T follicular helper cell (primary cell): Measurements from ENCODE around the gene DEFB115.
"Not testable (repeated sequence)": the region's sequence is repeated elsewhere in the genome, so short reads cannot be mapped to it uniquely, and the experiment has no call there.

Source experiments
- DNase-seq: peaks from one replicate; pipeline ENCODE4 v3.0.0-alpha.2; 2020; ENCODE audit warnings: low read depth
- total RNA-seq, 2 experiments: gene quantifications; one replicate each; lab custom pipeline; 2026; lab: John Stamatoyannopoulos, UW

The DEFB115 gene
- 0 reads per million in 2 experiments for total RNA-seq

GRCh38 chr20:31257364-31257763, at the start of gene DEFB115:
Gene DEFB115 (plus strand): TSS chr20:31257664. CDS start chr20:31257664, 0 bp downstream.
- no peak for DNase-seq

- DNase-seq: no peak
These were observed 20.5 kb upstream of the DEFB115 start for GRCh38 chr20:31236953-31237352.

GRCh38 chr20:31237763-31238162, 19.7 kb upstream of the DEFB115 start:
- no peak for DNase-seq

DNA sequence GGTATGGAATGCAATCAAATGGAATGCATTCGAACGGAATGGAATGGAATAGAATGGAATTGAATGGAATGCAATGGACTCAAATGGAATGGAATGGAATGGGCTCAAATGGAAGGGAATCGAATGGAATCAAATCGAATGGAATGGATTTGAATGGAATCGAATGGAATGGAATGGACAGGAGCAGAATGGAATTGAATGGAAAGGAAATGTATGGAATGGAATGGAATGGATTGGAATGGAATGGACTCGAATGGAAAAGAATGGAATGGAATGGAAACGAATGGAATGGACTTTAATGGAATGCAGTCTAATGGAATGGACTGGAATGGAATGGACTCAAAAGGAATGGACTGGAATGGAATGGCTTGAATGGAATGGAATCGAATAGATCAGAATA, 18.3 kb upstream of the DEFB115 start:
- no peak for DNase-seq

DNA sequence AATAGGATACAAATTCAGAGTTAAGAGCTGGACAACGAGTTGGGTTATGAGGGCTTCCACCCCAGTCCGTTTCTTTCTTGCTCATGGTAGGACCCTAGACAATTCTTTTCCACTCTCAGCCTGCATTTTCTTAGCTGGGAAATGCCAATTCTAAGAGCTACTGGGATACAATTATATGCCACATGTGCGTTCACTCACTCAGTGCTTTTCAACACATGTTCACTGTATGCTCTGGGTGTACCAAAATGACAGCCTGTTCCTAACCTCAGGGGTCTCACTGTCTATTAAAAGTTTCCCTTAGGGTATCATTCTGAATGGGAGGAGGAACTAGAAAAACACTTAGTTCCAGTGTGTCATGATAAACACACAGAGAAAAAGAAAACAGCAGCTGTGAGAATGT, 505 bp upstream of the DEFB115 start:
- DNase-seq: no peak

DNA sequence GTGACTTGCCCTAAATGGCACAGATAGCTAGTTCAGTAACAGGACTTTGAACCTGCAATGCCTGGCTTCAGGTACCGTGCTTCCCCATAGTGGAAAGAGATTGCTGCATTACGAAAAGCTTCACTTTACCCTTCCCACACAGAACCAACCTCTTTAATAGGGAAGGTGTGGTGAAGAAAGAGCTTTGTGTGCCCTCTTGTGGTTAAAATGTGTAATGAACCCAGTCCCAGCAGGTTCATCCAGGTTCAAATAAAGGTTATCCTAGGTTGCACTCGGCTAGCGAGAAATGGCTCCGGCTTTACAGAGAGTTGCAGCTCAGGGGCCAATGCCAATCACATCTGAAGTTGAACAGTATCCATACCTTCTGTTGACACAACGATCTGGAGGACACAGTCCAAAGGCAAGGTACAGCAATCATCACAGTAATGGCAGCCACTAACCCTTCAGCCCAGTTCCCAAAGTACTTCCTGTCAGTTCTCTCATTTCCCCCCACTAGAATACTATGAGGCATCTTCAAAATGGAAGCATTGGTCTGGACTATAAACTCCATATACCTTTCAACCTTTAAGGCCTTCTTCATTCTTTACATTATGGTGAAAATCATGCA, 3.0 kb downstream of the DEFB115 start:
- no peak for DNase-seq

DNA sequence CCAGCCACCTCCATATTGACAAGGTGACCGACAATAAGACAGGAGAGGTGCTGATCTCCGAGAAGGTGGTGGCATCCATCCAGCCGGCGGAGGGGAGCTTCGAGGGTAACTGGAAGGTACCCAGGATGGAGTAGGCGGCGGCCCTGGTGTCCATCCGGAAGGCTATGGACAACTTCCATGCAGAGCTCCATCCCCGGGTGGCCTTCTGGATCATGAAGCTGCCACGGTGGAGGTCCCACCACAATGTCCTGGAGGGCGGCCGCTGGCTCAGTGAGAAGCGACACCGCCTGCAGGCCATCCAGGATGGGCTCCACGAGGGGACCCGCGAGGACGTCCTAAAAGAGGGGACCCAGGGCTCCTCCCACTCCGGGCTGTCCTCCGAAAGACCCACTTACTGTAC, 17.0 kb downstream of the DEFB115 start:
- DNase-seq: no peak

- DNase-seq: no peak
These were observed 20.7 kb downstream of the DEFB115 start for GRCh38 chr20:31278178-31278577.

DNA sequence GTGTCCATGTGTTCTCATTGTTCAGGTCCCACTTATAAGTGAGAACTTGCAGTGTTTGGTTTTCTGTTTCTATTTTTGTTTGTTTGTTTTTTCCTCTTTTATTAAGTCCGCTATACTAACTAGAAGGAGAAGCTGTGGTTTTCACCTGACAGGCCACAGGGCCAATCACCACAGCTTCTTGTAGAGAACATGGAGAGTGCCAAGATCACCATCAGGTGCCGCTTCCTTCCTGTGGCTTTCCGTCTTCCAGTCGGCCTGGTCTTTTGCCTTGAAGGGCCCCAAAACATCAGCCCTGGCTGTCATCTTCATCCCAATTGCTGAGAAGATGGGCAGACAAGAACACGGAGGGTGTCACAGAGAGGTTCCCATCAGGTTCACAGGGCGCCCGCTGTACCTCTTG, 27.5 kb downstream of the DEFB115 start:
- DNase-seq: not testable (repeated sequence)

GRCh38 chr20:31308535-31309162, 51.2 kb downstream of the DEFB115 start, which contains the start of gene DEFB116:
Gene DEFB116 (minus strand): TSS chr20:31308585. CDS start chr20:31308585, 0 bp downstream.
- DNase-seq: no peak
